HL-60 (cell line): Measurements from ENCODE around the gene SSR2.

ENCODE experiments used
- GABPA ChIP-seq: IDR thresholded peaks from 2 replicates; pipeline ENCODE4 v1.6.1; 2012; ENCODE audit warnings: low read depth
- POLR2AphosphoS5 ChIP-seq: IDR thresholded peaks from 2 replicates; pipeline ENCODE4 v1.6.1; 2012; ENCODE audit warnings: low read depth
- SPI1 ChIP-seq: IDR thresholded peaks from 2 replicates; pipeline ENCODE4 v1.6.1; 2012; ENCODE audit warnings: low read depth, mild to moderate bottlenecking, borderline replicate concordance
- TF ChIP-seq, protein P1 (sequence below): IDR thresholded peaks from one replicate; pipeline ENCODE4 v1.5.1; 2011; ENCODE audit warnings: low read length, control low read depth, inconsistent platforms; ENCODE audit not compliant: insufficient read depth
- TF ChIP-seq, protein P2 (sequence below): IDR thresholded peaks from 2 replicates; pipeline ENCODE4 v1.6.1; 2012; ENCODE audit warnings: low read depth; ENCODE audit not compliant: insufficient replicate concordance

GRCh38 chr1:156070548-156070947, 49.8 kb upstream of the SSR2 start:
- TF ChIP-seq POLR2AphosphoS5: no peak
- TF ChIP-seq, protein P1, sequence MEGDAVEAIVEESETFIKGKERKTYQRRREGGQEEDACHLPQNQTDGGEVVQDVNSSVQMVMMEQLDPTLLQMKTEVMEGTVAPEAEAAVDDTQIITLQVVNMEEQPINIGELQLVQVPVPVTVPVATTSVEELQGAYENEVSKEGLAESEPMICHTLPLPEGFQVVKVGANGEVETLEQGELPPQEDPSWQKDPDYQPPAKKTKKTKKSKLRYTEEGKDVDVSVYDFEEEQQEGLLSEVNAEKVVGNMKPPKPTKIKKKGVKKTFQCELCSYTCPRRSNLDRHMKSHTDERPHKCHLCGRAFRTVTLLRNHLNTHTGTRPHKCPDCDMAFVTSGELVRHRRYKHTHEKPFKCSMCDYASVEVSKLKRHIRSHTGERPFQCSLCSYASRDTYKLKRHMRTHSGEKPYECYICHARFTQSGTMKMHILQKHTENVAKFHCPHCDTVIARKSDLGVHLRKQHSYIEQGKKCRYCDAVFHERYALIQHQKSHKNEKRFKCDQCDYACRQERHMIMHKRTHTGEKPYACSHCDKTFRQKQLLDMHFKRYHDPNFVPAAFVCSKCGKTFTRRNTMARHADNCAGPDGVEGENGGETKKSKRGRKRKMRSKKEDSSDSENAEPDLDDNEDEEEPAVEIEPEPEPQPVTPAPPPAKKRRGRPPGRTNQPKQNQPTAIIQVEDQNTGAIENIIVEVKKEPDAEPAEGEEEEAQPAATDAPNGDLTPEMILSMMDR: no peak
- TF ChIP-seq, protein P2, sequence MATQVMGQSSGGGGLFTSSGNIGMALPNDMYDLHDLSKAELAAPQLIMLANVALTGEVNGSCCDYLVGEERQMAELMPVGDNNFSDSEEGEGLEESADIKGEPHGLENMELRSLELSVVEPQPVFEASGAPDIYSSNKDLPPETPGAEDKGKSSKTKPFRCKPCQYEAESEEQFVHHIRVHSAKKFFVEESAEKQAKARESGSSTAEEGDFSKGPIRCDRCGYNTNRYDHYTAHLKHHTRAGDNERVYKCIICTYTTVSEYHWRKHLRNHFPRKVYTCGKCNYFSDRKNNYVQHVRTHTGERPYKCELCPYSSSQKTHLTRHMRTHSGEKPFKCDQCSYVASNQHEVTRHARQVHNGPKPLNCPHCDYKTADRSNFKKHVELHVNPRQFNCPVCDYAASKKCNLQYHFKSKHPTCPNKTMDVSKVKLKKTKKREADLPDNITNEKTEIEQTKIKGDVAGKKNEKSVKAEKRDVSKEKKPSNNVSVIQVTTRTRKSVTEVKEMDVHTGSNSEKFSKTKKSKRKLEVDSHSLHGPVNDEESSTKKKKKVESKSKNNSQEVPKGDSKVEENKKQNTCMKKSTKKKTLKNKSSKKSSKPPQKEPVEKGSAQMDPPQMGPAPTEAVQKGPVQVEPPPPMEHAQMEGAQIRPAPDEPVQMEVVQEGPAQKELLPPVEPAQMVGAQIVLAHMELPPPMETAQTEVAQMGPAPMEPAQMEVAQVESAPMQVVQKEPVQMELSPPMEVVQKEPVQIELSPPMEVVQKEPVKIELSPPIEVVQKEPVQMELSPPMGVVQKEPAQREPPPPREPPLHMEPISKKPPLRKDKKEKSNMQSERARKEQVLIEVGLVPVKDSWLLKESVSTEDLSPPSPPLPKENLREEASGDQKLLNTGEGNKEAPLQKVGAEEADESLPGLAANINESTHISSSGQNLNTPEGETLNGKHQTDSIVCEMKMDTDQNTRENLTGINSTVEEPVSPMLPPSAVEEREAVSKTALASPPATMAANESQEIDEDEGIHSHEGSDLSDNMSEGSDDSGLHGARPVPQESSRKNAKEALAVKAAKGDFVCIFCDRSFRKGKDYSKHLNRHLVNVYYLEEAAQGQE: no peak
- TF ChIP-seq GABPA: no peak
- no peak for TF ChIP-seq SPI1
